KMS-11 (cell line): ENCODE results near the gene ITPR2.

Experiments used
- H2AFZ ChIP-seq: fragments of 200-600 bp; sonication (generic); 2 replicates; pipeline ENCODE4 v1.6.1; 2016; ENCODE audit warnings: antibody characterized with exemption, mixed run types, low read depth
- H3K27ac ChIP-seq: fragments of 200-600 bp; sonication (generic); 2 replicates; pipeline ENCODE4 v1.6.1; 2016; ENCODE audit warnings: mild to moderate bottlenecking, mixed run types
- H3K27me3 ChIP-seq: fragments of 200-600 bp; sonication (generic); 2 replicates; pipeline ENCODE4 v1.6.1; 2017; ENCODE audit warnings: mild to moderate bottlenecking, low read depth, mixed run types, moderate library complexity; ENCODE audit not compliant: insufficient read depth
- H3K36me3 ChIP-seq: fragments of 200-600 bp; sonication (generic); 2 replicates; pipeline ENCODE4 v1.6.1; 2017; ENCODE audit warnings: mild to moderate bottlenecking, mixed run types; ENCODE audit not compliant: insufficient read depth
- H3K4me1 ChIP-seq: fragments of 200-600 bp; sonication (generic); 2 replicates; pipeline ENCODE4 v1.6.1; 2016; ENCODE audit warnings: mild to moderate bottlenecking, low read depth, mixed run types; ENCODE audit not compliant: poor library complexity, severe bottlenecking
- H3K4me2 ChIP-seq: fragments of 200-600 bp; sonication (generic); 2 replicates; pipeline ENCODE4 v1.7.0; 2016; ENCODE audit warnings: mild to moderate bottlenecking, mixed run types
- H3K4me3 ChIP-seq: fragments of 200-600 bp; sonication (generic); IDR thresholded peaks from 2 replicates; pipeline ENCODE4 v1.6.1; 2017; ENCODE audit warnings: low read depth, low read length, mixed read lengths; ENCODE audit not compliant: insufficient read depth
- H3K79me2 ChIP-seq: fragments of 200-600 bp; sonication (generic); 2 replicates; pipeline ENCODE4 v1.6.1; 2016; ENCODE audit warnings: low read depth, mixed run types; ENCODE audit not compliant: insufficient read depth
- H3K9ac ChIP-seq: fragments of 200-600 bp; sonication (generic); 2 replicates; pipeline ENCODE4 v1.6.1; 2016; ENCODE audit warnings: mild to moderate bottlenecking, mixed run types
- H4K20me1 ChIP-seq: fragments of 200-600 bp; sonication (generic); 2 replicates; pipeline ENCODE4 v1.6.1; 2016; ENCODE audit warnings: mild to moderate bottlenecking, mixed run types; ENCODE audit not compliant: insufficient read depth
- TF ChIP-seq, protein P1 (sequence below): fragments of 200-600 bp; sonication (generic); conservative IDR thresholded peaks from 2 replicates; pipeline ENCODE4 v1.6.1; 2017; ENCODE audit warnings: low read depth, mild to moderate bottlenecking, antibody characterized with exemption, low read length, moderate library complexity, mixed read lengths

Gene ITPR2

DNA sequence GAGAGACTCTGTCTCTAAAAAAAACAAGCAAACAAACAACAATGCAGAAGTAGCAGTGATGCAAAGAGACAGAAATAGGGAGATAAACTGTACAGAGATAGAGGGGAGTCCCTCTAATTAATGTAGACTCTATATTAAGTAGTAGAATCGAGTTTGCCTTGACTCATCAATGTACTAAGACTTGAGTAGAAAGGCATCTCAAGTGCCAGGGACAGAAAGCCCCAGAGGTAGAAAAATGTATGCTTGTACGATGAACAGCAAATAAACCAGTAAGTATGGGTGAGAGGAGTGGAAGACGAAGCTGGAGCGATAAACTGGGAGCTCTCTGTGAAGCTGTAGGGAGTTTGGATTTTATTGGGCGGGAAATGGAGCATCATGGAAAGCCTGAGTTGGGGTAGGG lies 429.4 kb downstream of the ITPR2 start:
- TF ChIP-seq, protein P1, sequence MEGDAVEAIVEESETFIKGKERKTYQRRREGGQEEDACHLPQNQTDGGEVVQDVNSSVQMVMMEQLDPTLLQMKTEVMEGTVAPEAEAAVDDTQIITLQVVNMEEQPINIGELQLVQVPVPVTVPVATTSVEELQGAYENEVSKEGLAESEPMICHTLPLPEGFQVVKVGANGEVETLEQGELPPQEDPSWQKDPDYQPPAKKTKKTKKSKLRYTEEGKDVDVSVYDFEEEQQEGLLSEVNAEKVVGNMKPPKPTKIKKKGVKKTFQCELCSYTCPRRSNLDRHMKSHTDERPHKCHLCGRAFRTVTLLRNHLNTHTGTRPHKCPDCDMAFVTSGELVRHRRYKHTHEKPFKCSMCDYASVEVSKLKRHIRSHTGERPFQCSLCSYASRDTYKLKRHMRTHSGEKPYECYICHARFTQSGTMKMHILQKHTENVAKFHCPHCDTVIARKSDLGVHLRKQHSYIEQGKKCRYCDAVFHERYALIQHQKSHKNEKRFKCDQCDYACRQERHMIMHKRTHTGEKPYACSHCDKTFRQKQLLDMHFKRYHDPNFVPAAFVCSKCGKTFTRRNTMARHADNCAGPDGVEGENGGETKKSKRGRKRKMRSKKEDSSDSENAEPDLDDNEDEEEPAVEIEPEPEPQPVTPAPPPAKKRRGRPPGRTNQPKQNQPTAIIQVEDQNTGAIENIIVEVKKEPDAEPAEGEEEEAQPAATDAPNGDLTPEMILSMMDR = no peak
- Histone ChIP-seq H3K4me3 (no peak overlapping the region), H3K79me2 (no peaks in the 10 kb centered on the region), H3K27ac (no peak overlapping the region), H4K20me1 (no peaks in the 10 kb centered on the region), H3K4me2 (no peak overlapping the region), H3K27me3 (no peaks in the 10 kb centered on the region), H3K36me3 (no peaks in the 10 kb centered on the region), H3K9ac (no peak overlapping the region), H3K4me1 (peaks cover 7% of the 10 kb centered on the region), H2AFZ (no peak overlapping the region)

DNA sequence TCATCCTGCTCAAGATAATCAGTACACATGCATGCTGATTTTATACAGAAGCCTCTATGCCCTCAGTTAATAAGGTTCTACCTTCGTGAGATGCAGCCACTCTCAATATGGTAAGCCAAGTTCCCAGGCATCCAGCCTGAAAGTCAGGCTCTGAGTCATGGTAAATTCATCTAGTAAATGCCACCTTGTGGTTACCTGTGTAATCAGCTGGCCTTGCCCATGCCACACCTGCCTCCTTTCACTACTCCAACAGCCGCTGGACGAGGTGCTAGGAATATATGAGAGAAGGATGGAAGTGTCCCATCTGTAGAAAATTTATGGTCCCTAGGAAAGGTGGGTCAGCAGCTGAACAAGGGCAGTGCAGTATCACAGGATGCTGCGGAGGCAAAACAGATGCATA lies 430.3 kb downstream of the ITPR2 start:
- no peaks in the 10 kb centered on the region for H3K36me3 ChIP-seq
- H3K4me3 ChIP-seq = no peak overlapping the region
- H3K79me2 ChIP-seq = no peaks in the 10 kb centered on the region
- H3K27ac ChIP-seq = no peak overlapping the region
- H3K27me3 ChIP-seq = no peaks in the 10 kb centered on the region
- H3K4me2 ChIP-seq = no peak overlapping the region
- H2AFZ ChIP-seq = no peak overlapping the region
- H3K4me1 ChIP-seq = peaks cover 7% of the 10 kb centered on the region
- TF ChIP-seq, protein P1 = 0 out of 2 replicates have a peak, but pooled peaks have one; percentile 29
- no peak overlapping the region for H3K9ac ChIP-seq
- H4K20me1 ChIP-seq = no peaks in the 10 kb centered on the region

DNA sequence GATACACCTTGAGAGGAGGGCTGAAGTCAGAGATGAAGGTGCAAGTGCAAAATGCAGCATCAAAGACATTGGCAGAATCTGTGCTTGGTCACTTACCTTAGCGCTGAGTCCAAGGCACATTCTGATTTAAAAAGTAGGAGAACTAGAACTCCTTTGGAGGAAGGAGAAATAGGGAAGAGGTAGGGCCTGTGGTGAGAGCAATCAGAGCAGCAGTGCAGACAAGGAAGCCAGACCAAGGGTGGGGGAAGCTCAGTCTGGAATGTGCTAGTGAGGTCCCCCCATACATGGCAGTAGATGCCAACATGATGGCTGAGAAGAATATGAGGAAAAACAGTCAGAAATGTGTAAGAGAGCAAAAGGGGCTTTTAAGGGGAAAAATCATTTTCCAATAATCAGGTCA lies 431.1 kb downstream of the ITPR2 start:
- Histone ChIP-seq H4K20me1 (no peaks in the 10 kb centered on the region), H3K9ac (no peak overlapping the region), H3K27ac (no peak overlapping the region), H3K36me3 (no peaks in the 10 kb centered on the region), H3K4me1 (peaks cover 7% of the 10 kb centered on the region), H3K27me3 (no peaks in the 10 kb centered on the region), H3K4me2 (no peak overlapping the region), H2AFZ (no peak overlapping the region), H3K79me2 (no peaks in the 10 kb centered on the region), H3K4me3 (no peak overlapping the region)
- TF ChIP-seq, protein P1 = no peak

DNA sequence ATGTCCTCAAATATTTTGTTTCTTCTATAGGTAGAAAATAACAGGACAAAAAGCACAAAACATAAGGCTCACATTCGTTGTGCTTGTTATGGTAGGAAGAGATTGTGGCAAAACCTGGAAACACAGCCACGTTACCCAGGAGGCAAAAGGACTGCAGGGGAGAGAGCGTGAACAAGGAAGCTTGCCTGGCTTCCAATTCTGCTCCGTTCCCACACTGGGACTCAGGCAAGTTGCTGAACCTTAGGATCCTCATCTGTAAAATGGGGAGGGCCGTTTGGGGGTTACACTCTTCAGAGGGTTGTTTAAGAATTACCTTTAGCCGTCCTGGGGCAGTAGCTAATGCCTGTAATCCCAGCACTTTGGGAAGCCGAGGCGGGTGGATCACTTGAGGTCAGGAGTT lies 432.4 kb downstream of the ITPR2 start:
- no peaks in the 10 kb centered on the region for H4K20me1 ChIP-seq
- H3K4me3 ChIP-seq = no peak overlapping the region
- no peak overlapping the region for H3K9ac ChIP-seq
- H3K27me3 ChIP-seq = no peaks in the 10 kb centered on the region
- no peak overlapping the region for H2AFZ ChIP-seq
- no peaks in the 10 kb centered on the region for H3K36me3 ChIP-seq
- H3K27ac ChIP-seq = no peak overlapping the region
- no peak overlapping the region for H3K4me2 ChIP-seq
- TF ChIP-seq, protein P1 = no peak
- H3K4me1 ChIP-seq = peaks cover 7% of the 10 kb centered on the region
- H3K79me2 ChIP-seq = no peaks in the 10 kb centered on the region
